ENCODE measurements around the gene HOXA13. TPM values are rescaled to one million over a fixed set of nuclear protein-coding genes. Genes with fewer than 3 reads are reported as not detected.

Gene HOXA13
- total and polyA plus RNA-seq, 2 experiments from 2014 or later, result 6.2 to 14.2 TPM

- WGBS (ENCODE audit: low lambda C conversion rate, missing lambda C conversion rate), result 33% methylated on average over 10 of the region's 10 CpGs
- TF ChIP-seq EZH2 (IDR thresholded peaks at IDR 0.05; ENCODE audit: borderline replicate concordance), result no peak
- TF ChIP-seq, protein P1, sequence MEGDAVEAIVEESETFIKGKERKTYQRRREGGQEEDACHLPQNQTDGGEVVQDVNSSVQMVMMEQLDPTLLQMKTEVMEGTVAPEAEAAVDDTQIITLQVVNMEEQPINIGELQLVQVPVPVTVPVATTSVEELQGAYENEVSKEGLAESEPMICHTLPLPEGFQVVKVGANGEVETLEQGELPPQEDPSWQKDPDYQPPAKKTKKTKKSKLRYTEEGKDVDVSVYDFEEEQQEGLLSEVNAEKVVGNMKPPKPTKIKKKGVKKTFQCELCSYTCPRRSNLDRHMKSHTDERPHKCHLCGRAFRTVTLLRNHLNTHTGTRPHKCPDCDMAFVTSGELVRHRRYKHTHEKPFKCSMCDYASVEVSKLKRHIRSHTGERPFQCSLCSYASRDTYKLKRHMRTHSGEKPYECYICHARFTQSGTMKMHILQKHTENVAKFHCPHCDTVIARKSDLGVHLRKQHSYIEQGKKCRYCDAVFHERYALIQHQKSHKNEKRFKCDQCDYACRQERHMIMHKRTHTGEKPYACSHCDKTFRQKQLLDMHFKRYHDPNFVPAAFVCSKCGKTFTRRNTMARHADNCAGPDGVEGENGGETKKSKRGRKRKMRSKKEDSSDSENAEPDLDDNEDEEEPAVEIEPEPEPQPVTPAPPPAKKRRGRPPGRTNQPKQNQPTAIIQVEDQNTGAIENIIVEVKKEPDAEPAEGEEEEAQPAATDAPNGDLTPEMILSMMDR (IDR thresholded peaks at IDR 0.05; ENCODE audit: poor library complexity), result no peak
- no peak for TF ChIP-seq EZH2phosphoT487 (IDR thresholded peaks at IDR 0.05; ENCODE audit: low read depth, severe bottlenecking, unreplicated experiment)
- peak overlapping the region; percentile 90 for H3K4me2 ChIP-seq
- H3K79me2 ChIP-seq, result peaks cover 65% of the 10 kb centered on the region
- no peaks in the 10 kb centered on the region for H3K9me2 ChIP-seq (replicated peaks; ENCODE audit: insufficient read depth)
- peak overlapping the region; percentile 25 for H3K4me3 ChIP-seq
- H3K9me3 ChIP-seq (ENCODE audit: low read depth), result no peaks in the 10 kb centered on the region
- no peaks in the 10 kb centered on the region for H3K36me3 ChIP-seq (replicated peaks; ENCODE audit: insufficient read depth, low read depth)
- peaks cover 4% of the 10 kb centered on the region for H3K4me1 ChIP-seq (ENCODE audit: insufficient read depth)
- peak overlapping the region; percentile 82 for H3K27ac ChIP-seq
- peaks cover 89% of the 10 kb centered on the region for H3K27me3 ChIP-seq
- H4K20me1 ChIP-seq (ENCODE audit: insufficient read depth, poor library complexity, severe bottlenecking), result peaks cover 9% of the 10 kb centered on the region
- no peak overlapping the region for H2AFZ ChIP-seq
- no peak for DNase-seq (ENCODE audit: low spot score)
Measured at GRCh38 chr7:27203365-27203953, 3.6 kb upstream of the HOXA13 start.

DNA sequence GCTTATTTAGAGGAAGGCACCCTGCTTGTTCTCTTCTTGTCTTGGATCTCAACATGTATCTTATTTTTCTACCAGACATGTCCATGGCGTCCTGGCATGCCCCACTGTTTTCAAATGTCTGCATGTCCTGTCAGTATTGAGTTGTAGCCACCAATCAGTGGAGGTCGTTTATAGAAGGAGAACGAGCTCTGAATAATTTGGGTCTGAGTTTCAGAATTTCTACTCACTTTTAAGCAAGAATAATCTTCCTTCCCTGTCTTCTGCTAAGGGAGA lies 2.9 kb upstream of the HOXA13 start:
- Histone ChIP-seq H3K9me2 (replicated peaks; ENCODE audit: insufficient read depth) (no peaks in the 10 kb centered on the region), H3K79me2 (peaks cover 72% of the 10 kb centered on the region), H3K36me3 (replicated peaks; ENCODE audit: insufficient read depth, low read depth) (no peaks in the 10 kb centered on the region), H3K4me1 (ENCODE audit: insufficient read depth) (peaks cover 4% of the 10 kb centered on the region), H3K4me2 (peak overlapping the region; percentile 90), H4K20me1 (ENCODE audit: insufficient read depth, poor library complexity, severe bottlenecking) (peaks cover 11% of the 10 kb centered on the region), H3K27ac (peak overlapping the region; percentile 82), H2AFZ (no peak overlapping the region), H3K4me3 (peak overlapping the region; percentile 25), H3K27me3 (peaks cover 91% of the 10 kb centered on the region), H3K9me3 (ENCODE audit: low read depth) (no peaks in the 10 kb centered on the region)
- 13% methylated on average over 3 of the region's 3 CpGs for WGBS (ENCODE audit: low lambda C conversion rate, missing lambda C conversion rate)
- TF ChIP-seq, protein P1 (IDR thresholded peaks at IDR 0.05; ENCODE audit: poor library complexity), result no peak
- TF ChIP-seq EZH2 (IDR thresholded peaks at IDR 0.05; ENCODE audit: borderline replicate concordance), result no peak
- TF ChIP-seq EZH2phosphoT487 (IDR thresholded peaks at IDR 0.05; ENCODE audit: low read depth, severe bottlenecking, unreplicated experiment), result no peak
- DNase-seq (ENCODE audit: low spot score), result no peak

DNA sequence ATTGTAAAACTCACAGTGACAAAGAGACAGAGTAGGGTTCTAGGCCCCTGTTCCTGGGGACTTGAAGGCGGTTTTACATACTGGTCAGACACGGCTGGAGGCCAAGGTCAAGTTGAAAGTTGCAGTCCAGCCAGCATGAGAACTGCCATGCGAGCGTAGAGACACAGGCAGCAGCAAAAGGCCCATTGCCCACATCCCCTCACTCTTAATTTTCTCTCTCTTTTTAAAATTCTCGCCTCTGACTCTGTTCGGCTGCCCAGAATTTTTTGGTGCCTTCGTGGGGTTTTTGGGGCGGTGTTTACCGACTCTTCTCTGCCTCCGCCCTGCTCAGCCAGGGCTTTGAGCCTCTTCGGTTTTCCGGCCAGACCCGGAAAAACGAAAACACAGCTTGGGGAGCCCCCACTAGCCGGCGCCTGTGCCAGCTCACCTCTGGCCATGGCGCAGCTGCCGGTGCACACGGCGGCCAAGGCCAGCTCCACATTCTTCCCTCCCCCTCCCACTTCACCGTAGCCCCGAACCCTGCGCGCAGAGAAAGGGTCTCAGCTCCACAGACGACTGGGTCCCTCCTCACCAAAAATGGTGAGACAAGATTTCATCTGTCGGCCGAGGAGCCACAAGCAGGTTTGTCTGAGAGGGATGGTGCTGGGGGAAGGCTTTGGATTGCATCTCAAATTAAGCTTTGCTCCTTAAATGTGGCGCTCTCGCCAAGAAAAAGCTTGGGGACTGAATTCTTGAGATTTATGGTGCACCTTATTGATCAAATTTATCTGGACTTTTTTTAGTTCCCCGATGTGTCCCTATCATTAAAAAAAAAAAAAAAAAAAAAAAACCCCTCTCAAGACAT lies 2.3 kb upstream of the HOXA13 start:
- TF ChIP-seq EZH2 (IDR thresholded peaks at IDR 0.05; ENCODE audit: borderline replicate concordance) (peak; percentile 30), EZH2phosphoT487 (IDR thresholded peaks at IDR 0.05; ENCODE audit: low read depth, severe bottlenecking, unreplicated experiment) (no peak)
- H4K20me1 ChIP-seq (ENCODE audit: insufficient read depth, poor library complexity, severe bottlenecking), result peaks cover 12% of the 10 kb centered on the region
- H2AFZ ChIP-seq, result no peak overlapping the region
- peak overlapping the region; percentile 90 for H3K4me2 ChIP-seq
- H3K9me2 ChIP-seq (replicated peaks; ENCODE audit: insufficient read depth), result no peaks in the 10 kb centered on the region
- 18% methylated on average over 28 of the region's 30 CpGs for WGBS (ENCODE audit: low lambda C conversion rate, missing lambda C conversion rate)
- peak overlapping the region; percentile 82 for H3K27ac ChIP-seq
- peaks cover 4% of the 10 kb centered on the region for H3K4me1 ChIP-seq (ENCODE audit: insufficient read depth)
- peak overlapping the region; percentile 57 for H3K4me3 ChIP-seq
- H3K27me3 ChIP-seq, result peaks cover 91% of the 10 kb centered on the region
- H3K9me3 ChIP-seq (ENCODE audit: low read depth), result no peaks in the 10 kb centered on the region
- H3K36me3 ChIP-seq (replicated peaks; ENCODE audit: insufficient read depth, low read depth), result no peaks in the 10 kb centered on the region
- peaks cover 78% of the 10 kb centered on the region for H3K79me2 ChIP-seq
- no peak for DNase-seq (ENCODE audit: low spot score)

GRCh38 chr7:27201580-27202017 lies 1.7 kb upstream of the HOXA13 start:
- Histone ChIP-seq H4K20me1 (ENCODE audit: insufficient read depth, poor library complexity, severe bottlenecking) (peaks cover 19% of the 10 kb centered on the region), H3K36me3 (replicated peaks; ENCODE audit: insufficient read depth, low read depth) (no peaks in the 10 kb centered on the region), H3K27me3 (peaks cover 89% of the 10 kb centered on the region), H3K27ac (peak overlapping the region; percentile 82), H3K79me2 (peaks cover 81% of the 10 kb centered on the region), H3K9me2 (replicated peaks; ENCODE audit: insufficient read depth) (no peaks in the 10 kb centered on the region), H3K4me2 (peak overlapping the region; percentile 90), H3K9me3 (ENCODE audit: low read depth) (no peaks in the 10 kb centered on the region), H3K4me1 (ENCODE audit: insufficient read depth) (peaks cover 4% of the 10 kb centered on the region), H2AFZ (no peak overlapping the region), H3K4me3 (peak overlapping the region; percentile 57)
- 16% methylated on average over 4 of the region's 4 CpGs for WGBS (ENCODE audit: low lambda C conversion rate, missing lambda C conversion rate)
- TF ChIP-seq, protein P1 (IDR thresholded peaks at IDR 0.05; ENCODE audit: poor library complexity), result no peak
- TF ChIP-seq EZH2 (IDR thresholded peaks at IDR 0.05; ENCODE audit: borderline replicate concordance) (no peak), EZH2phosphoT487 (IDR thresholded peaks at IDR 0.05; ENCODE audit: low read depth, severe bottlenecking, unreplicated experiment) (no peak)
- no peak for DNase-seq (ENCODE audit: low spot score)

All from hepatocyte (in vitro differentiated cells).